PFSK-1 (cell line): ENCODE measurements around the gene CPVL.

Experiments
- POLR2AphosphoS5 ChIP-seq: IDR thresholded peaks from 2 replicates; pipeline ENCODE4 v1.6.1; 2012; ENCODE audit warnings: low read depth, mild to moderate bottlenecking, control low read depth, low read length, moderate library complexity
- REST ChIP-seq, 2 experiments: IDR thresholded peaks; 2 replicates each; pipeline versions ENCODE4 v1.6.1 to v1.8.0; 2011 to 2012; ENCODE audit warnings: low read depth in 2 of 2, low read length in 2 of 2, control low read depth in 1 of 2, inconsistent platforms in 1 of 2, mild to moderate bottlenecking in 1 of 2, moderate library complexity in 1 of 2; ENCODE audit not compliant: insufficient read depth in 1 of 2
- SIN3A ChIP-seq: IDR thresholded peaks from 2 replicates; pipeline ENCODE4 v1.6.1; 2012; ENCODE audit warnings: mild to moderate bottlenecking, low read length, moderate library complexity, borderline replicate concordance; ENCODE audit not compliant: insufficient read depth
- TAF1 ChIP-seq: IDR thresholded peaks from 2 replicates; pipeline ENCODE4 v1.6.1; 2012; ENCODE audit warnings: low read length, control low read depth, borderline replicate concordance; ENCODE audit not compliant: insufficient read depth

DNA sequence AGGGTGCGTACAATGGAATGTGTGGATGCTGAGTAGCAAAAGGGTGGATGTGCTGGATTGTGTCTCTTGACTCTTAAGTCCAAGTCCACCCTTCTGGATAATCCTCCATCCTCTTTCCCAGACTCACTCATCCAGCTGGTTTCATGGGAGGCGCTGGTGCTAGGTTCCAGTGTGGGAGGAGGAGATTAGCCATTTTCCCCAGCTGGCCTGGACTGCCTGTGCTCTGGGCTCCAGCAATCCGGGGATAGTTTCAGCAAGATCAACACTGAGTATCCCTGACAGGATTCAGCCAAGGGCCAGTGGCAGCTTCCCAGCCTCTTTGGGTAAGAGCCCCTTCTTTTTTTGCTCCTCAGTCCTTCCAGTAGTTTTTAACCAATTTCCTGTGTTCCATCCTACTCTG is 166.6 kb downstream of the CPVL start:
- TF ChIP-seq REST (IDR thresholded peaks at IDR 0.05; ENCODE audit: insufficient read depth in 1 of 2, low read depth in 2 of 2, low read length in 2 of 2) (no peak), POLR2AphosphoS5 (no peak), TAF1 (no peak), SIN3A (no peak)
